ENCODE measurements around the gene UNC13B.

GRCh38 chr9:35195683-35196082 lies 33.9 kb downstream of the UNC13B start:
- no peak for TF ChIP-seq CTCF (IDR thresholded peaks at IDR 0.05; ENCODE audit: low read length)
- no peak for TF ChIP-seq EZH2 (IDR thresholded peaks at IDR 0.05; ENCODE audit: borderline replicate concordance, low read length)

All from OCI-LY1 (cell line).